HG03280 (cell line): ENCODE data around the gene APCDD1L.

ENCODE experiments used
- ATAC-seq: cut with Tn5 transposase; IDR thresholded peaks from one replicate; pipeline ENCODE4 v1.9.1; 2021; ENCODE audit warnings: mild to moderate bottlenecking, moderate library complexity; ENCODE audit not compliant: unreplicated experiment

APCDD1L gene

GRCh38 chr20:58492795-58493524 lies 22.2 kb downstream of the APCDD1L start:
- no peak for ATAC-seq

- no peak for ATAC-seq
Observed at GRCh38 chr20:58492074-58492718, 23.0 kb downstream of the APCDD1L start.

- ATAC-seq, result no peak
Observed at GRCh38 chr20:58486207-58486606, 29.0 kb downstream of the APCDD1L start.

- no peak for ATAC-seq
Observed at GRCh38 chr20:58485393-58485792, 29.8 kb downstream of the APCDD1L start.

GRCh38 chr20:58483470-58483869 lies 31.7 kb downstream of the APCDD1L start:
- ATAC-seq, result no peak

GRCh38 chr20:58483051-58483450 lies 32.1 kb downstream of the APCDD1L start:
- ATAC-seq, result no peak

GRCh38 chr20:58482416-58482815 lies 32.8 kb downstream of the APCDD1L start:
- no peak for ATAC-seq

GRCh38 chr20:58481481-58482021 lies 33.6 kb downstream of the APCDD1L start:
- ATAC-seq, result no peak

GRCh38 chr20:58480551-58481336 lies 34.5 kb downstream of the APCDD1L start:
- no peak for ATAC-seq

GRCh38 chr20:58479726-58480440 lies 35.3 kb downstream of the APCDD1L start:
- no peak for ATAC-seq

GRCh38 chr20:58478141-58478805 lies 36.9 kb downstream of the APCDD1L start:
- no peak for ATAC-seq

GRCh38 chr20:58475466-58475865 lies 39.7 kb downstream of the APCDD1L start:
- ATAC-seq, result no peak

- no peak for ATAC-seq
Observed at GRCh38 chr20:58473453-58474425, 41.5 kb downstream of the APCDD1L start.

- ATAC-seq, result no peak
Observed at GRCh38 chr20:58472273-58473018, 42.8 kb downstream of the APCDD1L start.

GRCh38 chr20:58471193-58472164 lies 43.7 kb downstream of the APCDD1L start:
- no peak for ATAC-seq

GRCh38 chr20:58470336-58471192 lies 44.6 kb downstream of the APCDD1L start:
- no peak for ATAC-seq
